Cardiac muscle cell (in vitro differentiated cells and primary cell): ENCODE results near the gene CDKL1. TPM values are rescaled to one million over a fixed set of nuclear protein-coding genes. Genes with fewer than 3 reads are reported as not detected.

Source experiments
- DNase-seq, 2 donors: peaks; one replicate each; pipeline versions ENCODE4 v3.0.0 to v3.0.0-alpha.2; 2010 to 2017; ENCODE audit warnings: low read depth in 1 of 2, low spot score in 1 of 2
- H3K27ac ChIP-seq: fragments of 200-600 bp; sonication (generic); 2 replicates; pipeline ENCODE4 v1.5.1; 2016
- H3K27me3 ChIP-seq: fragments of 200-600 bp; sonication (generic); 2 replicates; pipeline ENCODE4 v1.6.0; 2016; ENCODE audit warnings: control low read depth
- H3K36me3 ChIP-seq: fragments of 200-600 bp; sonication (generic); 2 replicates; pipeline ENCODE4 v1.5.1; 2016; ENCODE audit warnings: control low read depth
- H3K4me1 ChIP-seq: fragments of 200-600 bp; sonication (generic); 2 replicates; pipeline ENCODE4 v1.8.1; 2017; ENCODE audit warnings: low read depth, mild to moderate bottlenecking, mixed run types
- H3K4me3 ChIP-seq: fragments of 200-600 bp; sonication (generic); 2 replicates; pipeline ENCODE4 v1.5.1; 2016; ENCODE audit warnings: mild to moderate bottlenecking
- H3K9me3 ChIP-seq: fragments of 200-600 bp; sonication (generic); 2 replicates; pipeline ENCODE4 v1.5.1; 2017; ENCODE audit warnings: low read depth, mild to moderate bottlenecking, control low read depth
- polyA plus RNA-seq: library from polyadenylated mRNA; unstranded; fragments of >200 nt; fragmentation: Nextera tagmentation; extraction: Ambion mirVana; gene quantifications from 2 replicates; pipeline ENCODE4 v1.2.1, GENCODE V29; 2016
- total RNA-seq: library from RNA; depleted of rRNA; stranded (reverse); fragments of >200 nt; gene quantifications from 2 replicates; pipeline ENCODE4 v1.2.3, GENCODE V29; 2016
- TF ChIP-seq, protein P1 (sequence below): IDR thresholded peaks from 2 replicates; pipeline ENCODE4 v1.5.1; 2012; ENCODE audit warnings: low read depth, mild to moderate bottlenecking, low read length

CDKL1 gene
- total and polyA plus RNA-seq, 2 experiments from 2014 or later = 0.17 to 1.0 TPM

DNA sequence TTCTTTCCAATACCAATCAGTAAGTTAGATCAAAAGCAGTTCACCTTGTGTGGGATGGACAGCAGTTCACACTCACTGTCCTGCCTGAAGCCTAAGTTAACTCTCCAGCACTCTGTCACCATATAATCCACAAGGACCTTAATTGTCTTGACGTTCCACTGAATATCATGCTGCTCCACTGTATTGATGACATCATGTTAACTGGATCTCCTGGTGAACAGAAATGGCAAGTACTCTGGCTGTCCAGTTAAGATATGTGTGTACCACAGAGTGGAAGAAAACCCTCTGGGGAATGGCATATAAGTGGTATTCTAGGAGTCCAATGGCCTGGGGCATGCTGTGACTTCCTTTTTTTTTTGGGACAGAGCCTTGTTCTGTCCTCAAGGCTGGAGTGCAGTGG lies 16.2 kb downstream of the CDKL1 start:
- no peaks in the 10 kb centered on the region for H3K36me3 ChIP-seq
- no peak for DNase-seq
- peaks cover 7% of the 10 kb centered on the region for H3K4me1 ChIP-seq
- H3K9me3 ChIP-seq = no peaks in the 10 kb centered on the region
- H3K27me3 ChIP-seq = peaks cover 3% of the 10 kb centered on the region
- no peak overlapping the region for H3K4me3 ChIP-seq
- no peak overlapping the region for H3K27ac ChIP-seq
- TF ChIP-seq, protein P1, sequence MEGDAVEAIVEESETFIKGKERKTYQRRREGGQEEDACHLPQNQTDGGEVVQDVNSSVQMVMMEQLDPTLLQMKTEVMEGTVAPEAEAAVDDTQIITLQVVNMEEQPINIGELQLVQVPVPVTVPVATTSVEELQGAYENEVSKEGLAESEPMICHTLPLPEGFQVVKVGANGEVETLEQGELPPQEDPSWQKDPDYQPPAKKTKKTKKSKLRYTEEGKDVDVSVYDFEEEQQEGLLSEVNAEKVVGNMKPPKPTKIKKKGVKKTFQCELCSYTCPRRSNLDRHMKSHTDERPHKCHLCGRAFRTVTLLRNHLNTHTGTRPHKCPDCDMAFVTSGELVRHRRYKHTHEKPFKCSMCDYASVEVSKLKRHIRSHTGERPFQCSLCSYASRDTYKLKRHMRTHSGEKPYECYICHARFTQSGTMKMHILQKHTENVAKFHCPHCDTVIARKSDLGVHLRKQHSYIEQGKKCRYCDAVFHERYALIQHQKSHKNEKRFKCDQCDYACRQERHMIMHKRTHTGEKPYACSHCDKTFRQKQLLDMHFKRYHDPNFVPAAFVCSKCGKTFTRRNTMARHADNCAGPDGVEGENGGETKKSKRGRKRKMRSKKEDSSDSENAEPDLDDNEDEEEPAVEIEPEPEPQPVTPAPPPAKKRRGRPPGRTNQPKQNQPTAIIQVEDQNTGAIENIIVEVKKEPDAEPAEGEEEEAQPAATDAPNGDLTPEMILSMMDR = no peak

DNA sequence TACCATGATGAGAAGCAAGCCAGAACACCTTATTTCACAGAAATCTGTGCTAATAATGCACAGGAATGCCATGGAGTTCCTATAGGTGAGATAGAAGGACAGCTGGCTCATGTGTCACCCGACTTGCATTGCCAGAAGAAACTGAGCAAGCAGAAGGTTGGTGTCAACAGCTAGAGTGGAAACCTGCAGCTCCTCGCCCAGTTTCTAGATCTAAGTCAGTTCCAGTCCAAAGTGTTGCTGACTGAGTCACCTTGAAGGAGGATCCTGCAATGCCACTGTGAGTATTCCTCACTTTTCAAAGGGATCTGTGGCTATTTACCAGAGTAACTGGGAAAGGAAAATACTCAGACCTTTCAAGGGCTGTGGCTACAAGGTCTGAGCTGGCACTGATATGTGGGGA lies 17.1 kb downstream of the CDKL1 start:
- H3K9me3 ChIP-seq = no peaks in the 10 kb centered on the region
- H3K27ac ChIP-seq = no peak overlapping the region
- no peak overlapping the region for H3K4me3 ChIP-seq
- no peaks in the 10 kb centered on the region for H3K36me3 ChIP-seq
- H3K27me3 ChIP-seq = peaks cover 3% of the 10 kb centered on the region
- H3K4me1 ChIP-seq = peaks cover 7% of the 10 kb centered on the region
- TF ChIP-seq, protein P1 = no peak
- DNase-seq = no peak

DNA sequence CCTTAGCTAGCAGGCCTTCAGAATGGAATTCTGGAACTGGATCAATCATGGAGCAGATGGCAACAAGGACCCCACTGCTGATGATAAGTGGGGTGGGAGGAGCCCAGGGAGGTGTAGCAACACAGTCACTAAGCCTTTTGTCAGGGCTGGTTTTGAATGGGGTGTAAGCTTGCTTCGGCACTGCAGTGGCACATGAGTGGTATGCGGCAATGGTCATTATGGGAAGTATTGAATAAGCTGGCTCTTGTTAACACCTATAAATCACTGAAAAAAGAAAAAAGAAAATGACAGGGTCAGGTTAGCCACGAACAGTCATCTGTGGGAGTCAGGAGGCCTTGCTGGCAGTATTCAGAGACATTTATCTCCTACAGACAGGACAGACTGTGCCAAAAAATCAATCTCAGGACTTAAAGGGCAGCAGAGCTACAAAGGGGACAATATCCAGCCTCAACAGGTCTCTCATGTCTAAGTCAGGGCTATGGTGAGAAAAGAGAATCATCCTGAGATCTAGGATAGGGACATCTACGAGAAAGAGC lies 19.1 kb downstream of the CDKL1 start:
- no peak overlapping the region for H3K27ac ChIP-seq
- TF ChIP-seq, protein P1 = no peak
- H3K36me3 ChIP-seq = no peaks in the 10 kb centered on the region
- no peak for DNase-seq
- no peaks in the 10 kb centered on the region for H3K4me1 ChIP-seq
- peaks cover 11% of the 10 kb centered on the region for H3K27me3 ChIP-seq
- H3K4me3 ChIP-seq = no peak overlapping the region
- H3K9me3 ChIP-seq = no peaks in the 10 kb centered on the region

DNA sequence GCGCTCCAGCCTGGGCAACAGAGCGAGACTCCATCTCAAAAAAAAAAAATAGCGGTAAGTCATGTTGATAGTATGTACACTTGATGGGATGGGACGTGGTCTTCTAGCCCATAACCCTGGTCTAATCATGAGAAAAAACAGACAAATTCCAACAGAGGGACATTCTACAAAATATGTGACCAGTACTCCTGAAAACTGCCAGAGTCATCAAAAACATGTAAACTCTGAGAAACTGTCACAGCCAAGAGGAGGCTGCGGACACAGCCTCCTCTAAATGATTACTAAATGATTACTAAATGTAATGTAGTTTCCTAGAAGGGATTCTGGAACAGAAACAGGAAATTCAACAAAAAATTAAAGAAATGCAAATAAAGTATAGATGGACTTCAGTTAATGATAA lies 20.9 kb downstream of the CDKL1 start:
- Histone ChIP-seq H3K9me3 (no peaks in the 10 kb centered on the region), H3K36me3 (no peaks in the 10 kb centered on the region), H3K4me1 (no peaks in the 10 kb centered on the region), H3K4me3 (no peak overlapping the region), H3K27ac (no peak overlapping the region), H3K27me3 (peaks cover 11% of the 10 kb centered on the region)
- TF ChIP-seq, protein P1 = no peak
- DNase-seq = no peak

DNA sequence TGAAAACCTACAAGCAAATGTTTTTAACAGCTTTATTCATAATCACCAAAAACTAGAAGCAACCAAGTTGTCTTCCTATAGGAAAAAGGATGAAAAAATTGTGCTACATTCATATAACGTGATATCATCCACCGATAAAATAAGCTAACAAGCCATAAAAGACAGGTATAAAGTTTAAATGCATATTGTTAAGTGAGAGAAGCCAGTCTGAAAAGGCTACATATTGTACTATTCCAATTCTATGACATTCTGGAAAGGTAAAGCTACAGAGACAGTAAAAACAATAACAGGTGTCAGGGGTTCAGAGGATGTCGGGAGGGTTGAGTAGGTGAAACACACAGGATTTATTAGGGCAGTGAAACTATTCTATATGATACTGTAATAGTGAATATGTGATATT lies 22.7 kb downstream of the CDKL1 start:
- TF ChIP-seq, protein P1 = no peak
- Histone ChIP-seq H3K36me3 (no peaks in the 10 kb centered on the region), H3K27me3 (peaks cover 8% of the 10 kb centered on the region), H3K4me3 (no peak overlapping the region), H3K9me3 (no peaks in the 10 kb centered on the region), H3K27ac (no peak overlapping the region), H3K4me1 (no peaks in the 10 kb centered on the region)
- no peak for DNase-seq

DNA sequence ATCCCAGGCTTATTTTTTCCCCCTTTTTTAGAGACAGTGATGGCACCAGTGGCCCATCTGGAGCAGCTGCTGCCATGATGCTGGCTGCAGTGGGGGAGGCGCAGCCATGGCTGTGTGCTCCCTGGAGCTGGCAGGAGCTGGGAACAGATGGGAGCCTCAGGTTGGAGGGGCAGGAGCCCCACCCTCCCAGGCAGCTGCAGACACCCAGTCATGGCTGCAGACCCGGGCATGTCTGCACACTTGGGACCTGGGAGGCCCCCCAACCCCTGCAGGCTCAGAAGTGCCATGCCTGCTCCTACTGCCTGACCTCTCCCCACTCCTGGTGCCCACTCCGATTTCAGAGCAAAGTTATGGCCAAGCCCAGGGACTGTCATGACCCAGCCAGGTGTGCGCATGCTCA lies 25.1 kb downstream of the CDKL1 start:
- Histone ChIP-seq H3K4me3 (no peak overlapping the region), H3K9me3 (no peaks in the 10 kb centered on the region), H3K27ac (no peak overlapping the region), H3K4me1 (peaks cover 2% of the 10 kb centered on the region), H3K36me3 (no peaks in the 10 kb centered on the region), H3K27me3 (peaks cover 8% of the 10 kb centered on the region)
- TF ChIP-seq, protein P1 = no peak
- no peak for DNase-seq
